PC-9 (cell line): Measurements from ENCODE around the gene DTX4. TPM values are rescaled to one million over a fixed set of nuclear protein-coding genes. Genes with fewer than 3 reads are reported as not detected.

ENCODE experiments used
- BruUV-seq: library from RNA; stranded (reverse); fragments of 400-500 nt; replicated peaks from 2 replicates; lab custom pipeline; 2021; lab: Mats Ljungman, UMichigan
- CTCF ChIA-PET: fragments of 300-600 bp; sonication (Branson Sonifier 250); formaldehyde crosslinking; loops from one replicate; lab custom pipeline; 2022; ENCODE audit warnings: antibody characterized with exemption; lab: Charles Lee
- POLR2A ChIA-PET: fragments of 300-600 bp; sonication (Branson Sonifier 250); formaldehyde crosslinking; loops from one replicate; lab custom pipeline; 2022; ENCODE audit warnings: antibody characterized with exemption; ENCODE audit not compliant: unreplicated experiment; lab: Charles Lee
- DNase-seq, 2 experiments: peaks; one replicate each; pipeline versions ENCODE4 v3.0.0 to v3.0.0-alpha.2; 2015 to 2022; ENCODE audit warnings: mixed read lengths in 1 of 2
- H2AFZ ChIP-seq: fragments of 200-600 bp; sonication (generic); 2 replicates; pipeline ENCODE4 v1.8.1; 2017; ENCODE audit warnings: antibody characterized with exemption
- H3F3A ChIP-seq: fragments of 200-600 bp; sonication (generic); 2 replicates; pipeline ENCODE4 v1.8.1; 2017; ENCODE audit warnings: antibody characterized with exemption, mild to moderate bottlenecking, low read depth; ENCODE audit not compliant: insufficient read depth
- H3K27ac ChIP-seq: fragments of 200-600 bp; sonication (generic); 2 replicates; pipeline ENCODE4 v1.6.1; 2016; ENCODE audit warnings: mixed run types
- H3K27me3 ChIP-seq: fragments of 200-600 bp; sonication (generic); 2 replicates; pipeline ENCODE4 v1.6.1; 2016; ENCODE audit warnings: low read depth, mixed run types; ENCODE audit not compliant: insufficient read depth
- H3K36me3 ChIP-seq: fragments of 200-600 bp; sonication (generic); 2 replicates; pipeline ENCODE4 v1.6.1; 2016; ENCODE audit warnings: low read depth, mixed run types
- H3K4me1 ChIP-seq: fragments of 200-600 bp; sonication (generic); replicated peaks from 2 replicates; pipeline ENCODE4 v1.6.1; 2016; ENCODE audit warnings: mixed run types; ENCODE audit not compliant: insufficient read depth
- H3K4me2 ChIP-seq: fragments of 200-600 bp; sonication (generic); 2 replicates; pipeline ENCODE4 v1.6.1; 2017; ENCODE audit warnings: mixed run types
- H3K4me3 ChIP-seq: fragments of 200-600 bp; sonication (generic); 2 replicates; pipeline ENCODE4 v1.6.1; 2016; ENCODE audit warnings: mixed run types
- H3K79me2 ChIP-seq: fragments of 200-600 bp; sonication (generic); 2 replicates; pipeline ENCODE4 v1.6.1; 2017; ENCODE audit warnings: low read depth, mixed run types
- H3K9me2 ChIP-seq: fragments of 200-600 bp; sonication (generic); 2 replicates; pipeline ENCODE4 v1.8.1; 2017; ENCODE audit warnings: mild to moderate bottlenecking; ENCODE audit not compliant: insufficient read depth
- H3K9me3 ChIP-seq: fragments of 200-600 bp; sonication (generic); 2 replicates; pipeline ENCODE4 v1.8.1; 2016; ENCODE audit warnings: low read depth; ENCODE audit not compliant: insufficient read depth
- H4K20me1 ChIP-seq: fragments of 200-600 bp; sonication (generic); 2 replicates; pipeline ENCODE4 v1.8.1; 2017; ENCODE audit not compliant: insufficient read depth
- EZH2 ChIP-seq: fragments of 200-600 bp; sonication (generic); IDR thresholded peaks from 2 replicates; pipeline ENCODE4 v1.8.0; 2017; ENCODE audit warnings: antibody characterized with exemption, low read depth
- intact Hi-C: fragments of 100-400 bp; cut with micrococcal nuclease; formaldehyde crosslinking; loops from one replicate; pipeline ENCODE4 v1.10.0; 2022; ENCODE audit not compliant: unreplicated experiment
- total RNA-seq: library from RNA; stranded (reverse); gene quantifications from 2 replicates; pipeline ENCODE4 v1.2.3, GENCODE V29; 2021
- TF ChIP-seq, protein P1 (sequence below): fragments of 200-600 bp; sonication (generic); conservative IDR thresholded peaks from 2 replicates; pipeline ENCODE4 v1.6.1; 2017; ENCODE audit warnings: mixed run types, antibody characterized with exemption, mild to moderate bottlenecking, moderate library complexity

DTX4 gene
- total RNA-seq, 1 experiment from 2014 or later, result 34.5 TPM

DNA sequence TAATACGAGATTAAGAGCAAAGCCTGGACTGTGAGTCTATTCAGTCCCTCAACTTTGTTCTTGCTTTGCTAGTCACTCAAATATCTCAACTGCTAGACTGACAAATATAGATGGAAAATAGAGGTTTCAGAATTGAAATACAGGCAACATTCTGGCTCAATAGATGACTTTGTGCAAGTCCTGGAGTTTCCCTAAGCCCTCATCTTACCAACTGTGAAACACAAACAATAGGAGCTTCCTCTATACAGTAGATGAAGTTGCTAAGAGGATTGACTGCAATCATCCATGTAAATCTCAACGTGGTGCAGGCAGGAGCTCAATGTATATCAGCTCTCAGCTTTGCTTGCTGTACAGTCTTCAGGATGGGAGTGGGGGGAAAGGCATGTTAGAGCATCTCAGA is 47.0 kb downstream of the DTX4 start:
- H3K9me3 ChIP-seq, result no peaks in the 10 kb centered on the region
- no peak for TF ChIP-seq EZH2
- intact Hi-C loops, result no loop called here
- H3K4me1 ChIP-seq, result peaks cover 29% of the 10 kb centered on the region
- no TSS peak for BruUV-seq
- no peak overlapping the region for H3K4me3 ChIP-seq
- CTCF ChIA-PET, result no interaction called here
- POLR2A ChIA-PET, result no interaction called here
- H3K79me2 ChIP-seq, result no peaks in the 10 kb centered on the region
- H3K9me2 ChIP-seq, result no peaks in the 10 kb centered on the region
- 0 out of 2 replicates have a peak, but pooled peaks cover 5% of the 10 kb centered on the region for H3F3A ChIP-seq
- DNase-seq, result no peak
- no peak overlapping the region for H3K4me2 ChIP-seq
- no peak overlapping the region for H2AFZ ChIP-seq
- no peak overlapping the region for H3K27ac ChIP-seq
- no peaks in the 10 kb centered on the region for H3K36me3 ChIP-seq
- H4K20me1 ChIP-seq, result no peaks in the 10 kb centered on the region
- no peaks in the 10 kb centered on the region for H3K27me3 ChIP-seq

DNA sequence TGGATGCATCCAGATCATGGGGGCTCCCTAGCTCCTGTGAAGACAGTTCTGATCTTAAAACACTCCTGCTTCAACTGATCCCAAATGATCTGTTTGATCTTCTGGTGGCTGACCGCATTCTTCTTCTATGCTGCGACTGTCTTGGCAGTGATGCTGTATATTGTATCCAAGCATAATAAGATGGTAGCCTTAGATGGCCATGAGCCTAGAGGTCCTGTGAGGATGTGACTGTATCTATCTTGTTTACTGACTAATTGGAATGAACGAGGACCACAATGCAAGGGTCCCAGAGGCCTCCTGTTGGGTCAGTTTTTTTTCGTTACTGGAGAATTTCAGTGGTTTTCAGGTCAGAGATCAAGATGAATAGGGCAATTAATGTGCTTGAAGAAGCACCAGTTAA is 47.9 kb downstream of the DTX4 start:
- Histone ChIP-seq H3K4me1 (peaks cover 39% of the 10 kb centered on the region), H4K20me1 (no peaks in the 10 kb centered on the region), H3K27me3 (no peaks in the 10 kb centered on the region), H3K4me2 (no peak overlapping the region), H2AFZ (no peak overlapping the region), H3K4me3 (no peak overlapping the region), H3K36me3 (no peaks in the 10 kb centered on the region), H3K9me3 (no peaks in the 10 kb centered on the region), H3K79me2 (no peaks in the 10 kb centered on the region), H3K9me2 (no peaks in the 10 kb centered on the region), H3K27ac (no peak overlapping the region), H3F3A (0 out of 2 replicates have a peak, but pooled peaks cover 5% of the 10 kb centered on the region)
- BruUV-seq, result no TSS peak
- TF ChIP-seq, protein P1, sequence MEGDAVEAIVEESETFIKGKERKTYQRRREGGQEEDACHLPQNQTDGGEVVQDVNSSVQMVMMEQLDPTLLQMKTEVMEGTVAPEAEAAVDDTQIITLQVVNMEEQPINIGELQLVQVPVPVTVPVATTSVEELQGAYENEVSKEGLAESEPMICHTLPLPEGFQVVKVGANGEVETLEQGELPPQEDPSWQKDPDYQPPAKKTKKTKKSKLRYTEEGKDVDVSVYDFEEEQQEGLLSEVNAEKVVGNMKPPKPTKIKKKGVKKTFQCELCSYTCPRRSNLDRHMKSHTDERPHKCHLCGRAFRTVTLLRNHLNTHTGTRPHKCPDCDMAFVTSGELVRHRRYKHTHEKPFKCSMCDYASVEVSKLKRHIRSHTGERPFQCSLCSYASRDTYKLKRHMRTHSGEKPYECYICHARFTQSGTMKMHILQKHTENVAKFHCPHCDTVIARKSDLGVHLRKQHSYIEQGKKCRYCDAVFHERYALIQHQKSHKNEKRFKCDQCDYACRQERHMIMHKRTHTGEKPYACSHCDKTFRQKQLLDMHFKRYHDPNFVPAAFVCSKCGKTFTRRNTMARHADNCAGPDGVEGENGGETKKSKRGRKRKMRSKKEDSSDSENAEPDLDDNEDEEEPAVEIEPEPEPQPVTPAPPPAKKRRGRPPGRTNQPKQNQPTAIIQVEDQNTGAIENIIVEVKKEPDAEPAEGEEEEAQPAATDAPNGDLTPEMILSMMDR, result no peak
- no peak for TF ChIP-seq EZH2
- intact Hi-C loops, result no loop called here
- no peak for DNase-seq
- ChIA-PET POLR2A (interaction anchor here (0.6 kb wide), 1 partner anchor 449 kb away, joined by 4 read pairs; the partner anchor contains the start of gene PATL1), CTCF (no interaction called here)

DNA sequence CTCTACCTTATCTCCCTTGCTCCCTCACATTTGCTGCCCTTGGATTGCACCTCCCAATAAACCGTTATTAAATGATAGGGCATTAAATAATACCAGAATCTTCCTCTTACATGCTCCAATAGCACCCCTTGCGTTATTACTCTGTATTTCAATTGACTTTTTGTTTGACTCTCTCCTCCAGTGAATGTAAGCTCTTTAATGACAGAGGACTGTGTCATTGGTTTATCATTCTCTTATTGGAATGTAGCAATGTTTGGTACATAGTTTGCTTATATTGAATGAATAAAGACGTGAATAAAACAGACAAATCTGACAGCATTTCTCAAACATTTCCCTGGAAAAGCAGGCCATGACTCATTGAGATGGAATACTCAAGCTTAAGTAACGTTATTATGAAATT is 49.5 kb downstream of the DTX4 start:
- intact Hi-C loops, result no loop called here
- no peak for TF ChIP-seq EZH2
- TF ChIP-seq, protein P1, result peak; percentile 51
- H3F3A ChIP-seq, result 0 out of 2 replicates have a peak, but pooled peaks cover 5% of the 10 kb centered on the region
- H3K79me2 ChIP-seq, result no peaks in the 10 kb centered on the region
- ChIA-PET POLR2A (interaction anchor here (0.6 kb wide), 1 partner anchor 40 kb away, joined by 4 read pairs; no protein-coding TSS in a partner anchor), CTCF (interaction anchor here (0.7 kb wide), 1 partner anchor 36 kb away, joined by 4 read pairs; no protein-coding TSS in a partner anchor)
- H3K9me3 ChIP-seq, result no peaks in the 10 kb centered on the region
- peaks cover 38% of the 10 kb centered on the region for H3K4me1 ChIP-seq
- no TSS peak for BruUV-seq
- no peak overlapping the region for H2AFZ ChIP-seq
- no peaks in the 10 kb centered on the region for H3K27me3 ChIP-seq
- H3K36me3 ChIP-seq, result no peaks in the 10 kb centered on the region
- DNase-seq, result peak in 1 of 2 experiments; percentile 83
- H4K20me1 ChIP-seq, result no peaks in the 10 kb centered on the region
- no peaks in the 10 kb centered on the region for H3K9me2 ChIP-seq
- H3K4me2 ChIP-seq, result no peak overlapping the region
- H3K27ac ChIP-seq, result no peak overlapping the region
- no peak overlapping the region for H3K4me3 ChIP-seq
